Adipocyte (in vitro differentiated cells): ENCODE data around the gene MAD2L1.

Source experiments
- DNase-seq: peaks from one replicate; pipeline ENCODE4 v3.0.0-alpha.2; 2015; ENCODE audit warnings: low read depth
- H3K27me3 ChIP-seq: replicated peaks from 2 replicates; pipeline ENCODE4 v1.7.0; 2013; ENCODE audit warnings: mild to moderate bottlenecking, low read length, moderate library complexity; ENCODE audit not compliant: control insufficient read depth, insufficient read depth
- H3K36me3 ChIP-seq: 2 replicates; pipeline ENCODE4 v1.7.0; 2013; ENCODE audit warnings: low read length, mild to moderate bottlenecking, moderate library complexity; ENCODE audit not compliant: control insufficient read depth, insufficient read depth, severe bottlenecking
- H3K4me1 ChIP-seq: 2 replicates; pipeline ENCODE4 v1.7.0; 2013; ENCODE audit warnings: mild to moderate bottlenecking, low read length, moderate library complexity; ENCODE audit not compliant: control insufficient read depth, insufficient read depth
- H3K4me3 ChIP-seq: 2 replicates; pipeline ENCODE4 v1.7.0; 2013; ENCODE audit warnings: mild to moderate bottlenecking, low read length, moderate library complexity
- H3K9ac ChIP-seq: 2 replicates; pipeline ENCODE4 v1.7.0; 2013; ENCODE audit warnings: mild to moderate bottlenecking, low read length, moderate library complexity
- H3K9me3 ChIP-seq: 2 replicates; pipeline ENCODE4 v1.7.0; 2013; ENCODE audit warnings: mild to moderate bottlenecking, low read length, moderate library complexity; ENCODE audit not compliant: control insufficient read depth

MAD2L1 gene

GRCh38 chr4:120025516-120025915 lies 41.1 kb downstream of the MAD2L1 start:
- peak; percentile 77 for DNase-seq
- Histone ChIP-seq H3K9ac (no peak overlapping the region), H3K4me3 (no peak overlapping the region), H3K4me1 (peaks cover 3% of the 10 kb centered on the region), H3K9me3 (no peaks in the 10 kb centered on the region), H3K27me3 (no peaks in the 10 kb centered on the region), H3K36me3 (no peaks in the 10 kb centered on the region)

GRCh38 chr4:120018786-120019185 lies 47.9 kb downstream of the MAD2L1 start:
- H3K4me1 ChIP-seq: no peaks in the 10 kb centered on the region
- H3K27me3 ChIP-seq: no peaks in the 10 kb centered on the region
- no peaks in the 10 kb centered on the region for H3K36me3 ChIP-seq
- H3K9me3 ChIP-seq: no peaks in the 10 kb centered on the region
- H3K4me3 ChIP-seq: no peak overlapping the region
- no peak overlapping the region for H3K9ac ChIP-seq
- DNase-seq: no peak

- Histone ChIP-seq H3K27me3 (no peaks in the 10 kb centered on the region), H3K4me3 (no peak overlapping the region), H3K36me3 (no peaks in the 10 kb centered on the region), H3K4me1 (no peaks in the 10 kb centered on the region), H3K9me3 (no peaks in the 10 kb centered on the region), H3K9ac (no peak overlapping the region)
- DNase-seq: no peak
Measured at GRCh38 chr4:120017939-120018692, 48.5 kb downstream of the MAD2L1 start.

- H3K4me1 ChIP-seq: peaks cover 29% of the 10 kb centered on the region
- DNase-seq: no peak
- no peaks in the 10 kb centered on the region for H3K36me3 ChIP-seq
- H3K27me3 ChIP-seq: no peaks in the 10 kb centered on the region
- H3K9me3 ChIP-seq: no peaks in the 10 kb centered on the region
- no peak overlapping the region for H3K9ac ChIP-seq
- no peak overlapping the region for H3K4me3 ChIP-seq
Measured at GRCh38 chr4:120011725-120012124, 54.9 kb downstream of the MAD2L1 start.

GRCh38 chr4:120010646-120011045 lies 56.0 kb downstream of the MAD2L1 start:
- Histone ChIP-seq H3K4me1 (peaks cover 29% of the 10 kb centered on the region), H3K4me3 (no peak overlapping the region), H3K27me3 (no peaks in the 10 kb centered on the region), H3K36me3 (no peaks in the 10 kb centered on the region), H3K9ac (no peak overlapping the region), H3K9me3 (no peaks in the 10 kb centered on the region)
- no peak for DNase-seq

- Histone ChIP-seq H3K36me3 (no peaks in the 10 kb centered on the region), H3K27me3 (no peaks in the 10 kb centered on the region), H3K4me1 (peaks cover 29% of the 10 kb centered on the region), H3K9ac (no peak overlapping the region), H3K9me3 (no peaks in the 10 kb centered on the region), H3K4me3 (no peak overlapping the region)
- peak; percentile 53 for DNase-seq
Measured at GRCh38 chr4:120009731-120010130, 56.9 kb downstream of the MAD2L1 start.

GRCh38 chr4:120008957-120009356 lies 57.7 kb downstream of the MAD2L1 start:
- Histone ChIP-seq H3K4me3 (no peak overlapping the region), H3K4me1 (peaks cover 29% of the 10 kb centered on the region), H3K9ac (no peak overlapping the region), H3K27me3 (no peaks in the 10 kb centered on the region), H3K9me3 (no peaks in the 10 kb centered on the region), H3K36me3 (no peaks in the 10 kb centered on the region)
- no peak for DNase-seq

- Histone ChIP-seq H3K9ac (no peak overlapping the region), H3K4me1 (peaks cover 29% of the 10 kb centered on the region), H3K4me3 (no peak overlapping the region), H3K9me3 (no peaks in the 10 kb centered on the region), H3K36me3 (no peaks in the 10 kb centered on the region), H3K27me3 (no peaks in the 10 kb centered on the region)
- no peak for DNase-seq
Measured at GRCh38 chr4:120007896-120008436, 58.7 kb downstream of the MAD2L1 start.

GRCh38 chr4:120007191-120007871 lies 59.3 kb downstream of the MAD2L1 start:
- Histone ChIP-seq H3K9ac (no peak overlapping the region), H3K4me3 (no peak overlapping the region), H3K36me3 (no peaks in the 10 kb centered on the region), H3K9me3 (no peaks in the 10 kb centered on the region), H3K27me3 (no peaks in the 10 kb centered on the region), H3K4me1 (peaks cover 29% of the 10 kb centered on the region)
- peak; percentile 84 for DNase-seq
